ENCODE measurements around the gene GRIA1. TPM values are rescaled to one million over a fixed set of nuclear protein-coding genes. Genes with fewer than 3 reads are reported as not detected.

Gene GRIA1
- total and polyA plus RNA-seq, 2 of the 4 experiments (the other 2 are of a cell fraction), result 0.48 to 1.3 TPM

GRCh38 chr5:153704110-153704509, 213.6 kb downstream of the GRIA1 start:
- intact Hi-C loops (cut with micrococcal nuclease), result no loop called here
- no TSS peak for BruUV-seq (replicated peaks)
- Histone ChIP-seq H3K23ac (ENCODE audit: low read depth, low read length) (no peak overlapping the region), H3K36me3 (ENCODE audit: control insufficient read depth, insufficient read depth, low read length) (no peaks in the 10 kb centered on the region), H3K27ac (ENCODE audit: insufficient read depth, low read length) (no peak overlapping the region), H2AK9ac (replicated peaks; ENCODE audit: low read depth, low read length, poor library complexity) (no peak overlapping the region), H3K9me3 (ENCODE audit: control insufficient read depth, insufficient read depth, low read length) (no peaks in the 10 kb centered on the region), H2AFZ (replicated peaks; ENCODE audit: low read length, poor library complexity) (no peak overlapping the region), H4K5ac (ENCODE audit: low read depth, low read length) (no peak overlapping the region), H2BK20ac (ENCODE audit: low read depth, low read length) (no peak overlapping the region), H3K9me1 (ENCODE audit: insufficient read depth, low read length) (no peaks in the 10 kb centered on the region), H2BK120ac (ENCODE audit: low read depth, low read length) (no peak overlapping the region), H4K91ac (ENCODE audit: insufficient read depth, low read depth, low read length) (no peak overlapping the region), H3K56ac (ENCODE audit: extremely low read depth, insufficient read depth, low read length) (no peak overlapping the region), H4K8ac (ENCODE audit: low read depth in 2 of 2, low read length in 2 of 2) (no peak overlapping the region), H3K27me3 (ENCODE audit: control insufficient read depth, insufficient read depth, low read length) (no peaks in the 10 kb centered on the region), H3K9ac (ENCODE audit: low read depth, low read length) (no peak overlapping the region), H4K20me1 (ENCODE audit: insufficient read depth, low read length) (no peaks in the 10 kb centered on the region), H3K79me1 (ENCODE audit: low read depth in 1 of 2, low read length in 2 of 2) (no peaks in the 10 kb centered on the region), H2BK5ac (ENCODE audit: low read depth, low read length, poor library complexity, severe bottlenecking) (no peak overlapping the region), H2AK5ac (ENCODE audit: low read depth, low read length) (no peak overlapping the region), H2BK15ac (ENCODE audit: low read depth, low read length) (no peak overlapping the region), H3K14ac (replicated peaks; ENCODE audit: low read depth, low read length) (no peak overlapping the region), H3K18ac (ENCODE audit: low read depth, low read length) (no peak overlapping the region), H3K4ac (ENCODE audit: low read depth, low read length) (no peak overlapping the region), H3K4me2 (ENCODE audit: low read depth, low read length) (no peak overlapping the region), H3K4me3 (ENCODE audit: insufficient read depth, low read depth, low read length) (no peak overlapping the region), H3K4me1 (ENCODE audit: control insufficient read depth, insufficient read depth, low read length) (no peaks in the 10 kb centered on the region)
- no peak for TF ChIP-seq CEBPB (IDR thresholded peaks at IDR 0.05; ENCODE audit: low read depth, low read length)
- TF ChIP-seq RFX5 (IDR thresholded peaks at IDR 0.05; ENCODE audit: low read depth, low read length), result no peak
- no peak for TF ChIP-seq POLR2A (IDR thresholded peaks at IDR 0.05; ENCODE audit: low read depth, low read length)
- TF ChIP-seq SMC3 (IDR thresholded peaks at IDR 0.05; ENCODE audit: low read depth, low read length), result no peak
- no peak for TF ChIP-seq CHD1 (IDR thresholded peaks at IDR 0.05; ENCODE audit: low read depth, low read length)
- TF ChIP-seq RAD21 (IDR thresholded peaks at IDR 0.05; ENCODE audit: low read length), result no peak
- TF ChIP-seq MAFK (IDR thresholded peaks at IDR 0.05; ENCODE audit: low read depth, low read length), result no peak
- TF ChIP-seq USF2 (IDR thresholded peaks at IDR 0.05; ENCODE audit: low read depth, low read length), result no peak
- TF ChIP-seq NFE2L2 (IDR thresholded peaks at IDR 0.05; ENCODE audit: low read depth, low read length), result no peak
- no peak for TF ChIP-seq MAZ (IDR thresholded peaks at IDR 0.05; ENCODE audit: borderline replicate concordance, low read depth, low read length)
- TF ChIP-seq BHLHE40 (IDR thresholded peaks at IDR 0.05; ENCODE audit: low read depth, low read length), result no peak
- TF ChIP-seq MXI1 (IDR thresholded peaks at IDR 0.05; ENCODE audit: borderline replicate concordance, low read depth, low read length), result no peak
- TF ChIP-seq ELK1 (IDR thresholded peaks at IDR 0.05; ENCODE audit: borderline replicate concordance, low read depth, low read length), result no peak
- no peak for TF ChIP-seq RCOR1 (IDR thresholded peaks at IDR 0.05; ENCODE audit: insufficient replicate concordance, low read length)
- no peak for TF ChIP-seq FOS (IDR thresholded peaks at IDR 0.05; ENCODE audit: low read depth, low read length)
- no peak for DNase-seq
- ChIA-PET POLR2A (ENCODE audit: unreplicated experiment) (no interaction called here), CTCF (no interaction called here)
- ATAC-seq (ENCODE audit: low read depth), result no peak
- dilution Hi-C loops (cut with HindIII; ENCODE audit: low sequenced_read_pairs, unreplicated experiment), result no loop called here
- in situ Hi-C loops (cut with MboI; ENCODE audit: low sequenced_read_pairs), result no loop called here
